ENCODE measurements around the gene RHBDL1.
A peak's percentile ranks its signal among the peaks of the same experiment; 100 is the strongest.

Gene RHBDL1

DNA sequence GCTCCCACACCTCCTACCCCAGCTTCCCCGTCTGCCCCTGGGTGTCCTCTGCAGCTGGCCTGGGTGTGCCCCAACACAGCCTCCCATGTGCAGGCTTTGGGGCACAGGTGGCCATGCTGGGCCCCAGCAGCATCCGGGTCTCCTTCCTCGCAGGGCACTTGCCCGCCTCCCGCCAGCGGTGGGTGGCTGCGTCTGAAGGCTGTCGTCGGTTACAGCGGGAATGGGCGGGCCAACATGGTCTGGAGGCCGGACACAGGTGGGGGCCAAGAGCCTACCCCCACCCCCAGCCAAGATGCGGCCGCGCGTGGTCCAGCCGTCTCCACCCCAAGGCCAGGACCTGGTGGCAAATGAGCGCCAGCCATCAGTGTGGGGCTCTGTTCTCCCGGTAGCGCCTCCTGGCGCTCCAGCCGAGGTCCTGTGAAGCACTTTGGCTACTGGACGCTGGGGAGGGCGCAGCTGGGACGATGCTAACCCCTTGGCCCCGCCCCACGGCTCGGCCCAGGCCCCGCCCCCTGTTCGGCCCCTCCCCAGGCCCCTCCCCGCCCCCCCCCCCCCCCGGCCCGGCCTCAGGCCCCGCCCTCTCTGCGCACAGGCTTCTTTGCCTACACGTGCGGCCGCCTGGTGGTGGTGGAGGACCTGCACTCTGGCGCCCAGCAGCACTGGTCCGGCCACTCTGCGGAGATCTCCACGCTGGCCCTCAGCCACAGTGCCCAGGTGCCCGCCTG, 14.8 kb upstream of the RHBDL1 start:
- peak; percentile 97 for DNase-seq (ENCODE audit: low spot score)
- TF ChIP-seq, protein P1, sequence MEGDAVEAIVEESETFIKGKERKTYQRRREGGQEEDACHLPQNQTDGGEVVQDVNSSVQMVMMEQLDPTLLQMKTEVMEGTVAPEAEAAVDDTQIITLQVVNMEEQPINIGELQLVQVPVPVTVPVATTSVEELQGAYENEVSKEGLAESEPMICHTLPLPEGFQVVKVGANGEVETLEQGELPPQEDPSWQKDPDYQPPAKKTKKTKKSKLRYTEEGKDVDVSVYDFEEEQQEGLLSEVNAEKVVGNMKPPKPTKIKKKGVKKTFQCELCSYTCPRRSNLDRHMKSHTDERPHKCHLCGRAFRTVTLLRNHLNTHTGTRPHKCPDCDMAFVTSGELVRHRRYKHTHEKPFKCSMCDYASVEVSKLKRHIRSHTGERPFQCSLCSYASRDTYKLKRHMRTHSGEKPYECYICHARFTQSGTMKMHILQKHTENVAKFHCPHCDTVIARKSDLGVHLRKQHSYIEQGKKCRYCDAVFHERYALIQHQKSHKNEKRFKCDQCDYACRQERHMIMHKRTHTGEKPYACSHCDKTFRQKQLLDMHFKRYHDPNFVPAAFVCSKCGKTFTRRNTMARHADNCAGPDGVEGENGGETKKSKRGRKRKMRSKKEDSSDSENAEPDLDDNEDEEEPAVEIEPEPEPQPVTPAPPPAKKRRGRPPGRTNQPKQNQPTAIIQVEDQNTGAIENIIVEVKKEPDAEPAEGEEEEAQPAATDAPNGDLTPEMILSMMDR (IDR thresholded peaks at IDR 0.05; ENCODE audit: extremely low read depth, missing control alignments) = peak; percentile 47

DNA sequence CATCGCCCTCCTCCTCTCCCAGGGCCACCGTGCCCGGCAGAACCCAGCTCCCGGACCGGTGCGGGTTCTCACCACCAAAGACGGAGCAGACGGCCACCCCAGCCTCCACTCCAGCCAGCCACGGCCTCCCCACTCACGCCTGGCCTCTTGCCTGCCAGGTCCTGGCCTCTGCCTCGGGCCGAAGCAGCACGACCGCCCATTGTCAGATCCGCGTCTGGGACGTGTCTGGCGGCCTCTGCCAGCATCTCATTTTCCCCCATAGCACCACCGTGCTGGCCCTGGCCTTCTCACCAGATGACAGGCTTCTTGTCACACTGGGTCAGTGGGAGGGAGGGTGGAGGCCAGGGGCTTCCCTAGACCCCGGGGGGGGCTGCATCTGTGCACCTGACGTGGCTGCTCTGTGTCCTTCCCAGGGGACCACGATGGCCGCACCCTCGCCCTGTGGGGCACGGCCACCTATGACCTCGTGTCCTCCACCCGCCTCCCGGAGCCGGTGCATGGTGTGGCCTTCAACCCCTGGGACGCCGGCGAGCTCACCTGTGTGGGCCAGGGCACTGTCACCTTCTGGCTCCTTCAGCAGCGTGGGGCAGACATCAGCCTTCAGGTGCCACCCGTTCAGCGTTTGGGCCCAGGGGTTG, 14.2 kb upstream of the RHBDL1 start:
- TF ChIP-seq, protein P1 (IDR thresholded peaks at IDR 0.05; ENCODE audit: extremely low read depth, missing control alignments) = no peak
- no peak for DNase-seq (ENCODE audit: low spot score)

DNA sequence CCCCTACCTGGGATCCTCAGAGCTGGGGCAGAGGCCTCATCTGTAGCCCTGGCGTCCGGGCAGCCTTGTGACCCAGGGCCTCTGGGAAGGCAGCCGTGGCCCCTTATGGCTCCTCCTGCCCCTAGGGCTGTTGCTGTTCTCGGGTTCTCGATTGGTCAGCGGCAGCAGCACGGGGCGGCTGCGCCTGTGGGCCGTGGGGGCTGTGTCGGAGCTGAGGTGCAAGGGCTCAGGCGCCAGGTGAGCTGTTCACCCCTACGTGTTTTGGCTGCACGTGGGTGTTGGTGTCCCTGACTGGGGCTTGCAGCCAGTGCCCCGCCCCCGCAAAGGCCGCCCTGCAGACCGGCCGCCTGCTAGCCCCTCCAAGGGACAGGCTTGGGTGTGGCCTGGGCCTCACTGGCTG, 13.4 kb upstream of the RHBDL1 start:
- TF ChIP-seq, protein P1 (IDR thresholded peaks at IDR 0.05; ENCODE audit: extremely low read depth, missing control alignments) = no peak
- DNase-seq (ENCODE audit: low spot score) = no peak

DNA sequence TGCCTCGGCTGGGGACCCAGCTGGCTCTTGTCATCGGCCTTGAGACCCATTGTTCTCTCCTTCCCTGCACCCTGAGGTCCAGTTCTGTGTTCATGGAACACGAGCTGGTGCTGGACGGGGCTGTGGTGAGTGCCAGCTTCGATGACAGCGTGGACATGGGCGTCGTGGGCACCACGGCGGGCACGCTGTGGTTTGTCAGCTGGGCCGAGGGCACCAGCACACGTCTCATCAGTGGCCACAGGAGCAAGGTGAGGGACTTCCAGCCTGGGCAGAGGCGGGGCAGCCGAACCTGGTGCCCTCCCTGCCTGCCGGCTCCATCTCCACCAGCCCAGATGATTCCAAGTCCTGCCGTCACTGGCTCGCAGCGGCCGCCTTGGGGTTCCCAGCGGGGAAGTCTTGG, 12.9 kb upstream of the RHBDL1 start:
- no peak for DNase-seq (ENCODE audit: low spot score)
- TF ChIP-seq, protein P1 (IDR thresholded peaks at IDR 0.05; ENCODE audit: extremely low read depth, missing control alignments) = no peak

DNA sequence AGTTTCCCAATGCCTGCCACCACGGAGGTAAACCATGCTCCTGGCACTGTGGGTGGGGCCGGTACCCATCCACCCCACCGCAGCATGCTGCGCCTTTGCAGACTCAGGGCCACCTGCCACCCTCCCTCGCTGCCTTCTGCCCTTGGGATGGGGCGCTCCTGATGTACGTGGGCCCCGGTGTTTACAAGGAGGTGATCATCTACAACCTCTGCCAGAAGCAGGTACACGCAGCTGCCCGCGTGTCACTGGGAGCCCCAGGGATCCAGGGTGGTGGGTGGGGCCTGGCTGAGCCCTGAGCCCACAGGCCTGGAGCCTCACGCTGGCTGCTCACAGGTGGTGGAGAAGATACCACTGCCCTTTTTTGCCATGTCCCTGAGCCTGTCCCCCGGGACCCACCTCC, 8.9 kb upstream of the RHBDL1 start:
- TF ChIP-seq, protein P1 (IDR thresholded peaks at IDR 0.05; ENCODE audit: extremely low read depth, missing control alignments) = no peak
- DNase-seq (ENCODE audit: low spot score) = no peak

DNA sequence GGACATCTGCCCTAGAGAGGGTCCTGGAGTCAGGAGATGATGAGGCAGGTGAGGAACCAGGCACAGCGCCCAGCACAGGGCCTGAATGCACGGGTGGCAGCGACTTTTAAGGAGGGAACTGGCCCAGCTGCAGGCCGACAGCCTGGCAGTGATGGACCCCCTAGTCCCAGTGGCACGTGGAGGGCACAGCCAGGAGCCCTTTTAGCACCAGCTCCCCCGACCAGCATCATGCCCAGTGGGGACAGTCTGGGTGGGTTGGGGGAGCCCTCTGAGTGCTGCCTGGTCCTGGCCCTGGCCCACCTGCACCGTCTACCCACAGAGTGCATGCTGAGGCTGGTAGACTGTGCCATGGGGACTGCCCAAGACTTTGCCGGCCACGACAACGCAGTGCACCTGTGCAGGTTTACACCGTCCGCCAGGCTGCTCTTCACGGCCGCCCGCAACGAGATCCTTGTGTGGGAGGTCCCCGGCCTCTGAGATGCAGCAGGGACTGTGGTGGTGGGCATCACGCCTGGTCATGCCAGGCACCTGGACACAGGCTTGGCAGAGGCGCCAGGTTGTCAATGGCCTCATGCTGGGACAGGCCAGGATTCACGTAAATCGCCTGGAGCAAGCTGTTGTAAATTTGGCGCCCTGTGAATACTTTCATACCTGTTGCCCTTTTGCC, 8.2 kb upstream of the RHBDL1 start:
- TF ChIP-seq, protein P1 (IDR thresholded peaks at IDR 0.05; ENCODE audit: extremely low read depth, missing control alignments) = no peak
- no peak for DNase-seq (ENCODE audit: low spot score)
